NCI-H187 treated with DMSO at 0.1 percent for 48 hours (cell line): Measurements from ENCODE around the gene MUCL1.
"Not testable (repeated sequence)": the region's sequence is repeated elsewhere in the genome, so short reads cannot be mapped to it uniquely, and the experiment has no call there.

Experiments used
- DNase-seq: peaks from one replicate; lab custom pipeline; 2025; lab: John Stamatoyannopoulos, UW

The MUCL1 gene, protein sequence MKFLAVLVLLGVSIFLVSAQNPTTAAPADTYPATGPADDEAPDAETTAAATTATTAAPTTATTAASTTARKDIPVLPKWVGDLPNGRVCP

DNA sequence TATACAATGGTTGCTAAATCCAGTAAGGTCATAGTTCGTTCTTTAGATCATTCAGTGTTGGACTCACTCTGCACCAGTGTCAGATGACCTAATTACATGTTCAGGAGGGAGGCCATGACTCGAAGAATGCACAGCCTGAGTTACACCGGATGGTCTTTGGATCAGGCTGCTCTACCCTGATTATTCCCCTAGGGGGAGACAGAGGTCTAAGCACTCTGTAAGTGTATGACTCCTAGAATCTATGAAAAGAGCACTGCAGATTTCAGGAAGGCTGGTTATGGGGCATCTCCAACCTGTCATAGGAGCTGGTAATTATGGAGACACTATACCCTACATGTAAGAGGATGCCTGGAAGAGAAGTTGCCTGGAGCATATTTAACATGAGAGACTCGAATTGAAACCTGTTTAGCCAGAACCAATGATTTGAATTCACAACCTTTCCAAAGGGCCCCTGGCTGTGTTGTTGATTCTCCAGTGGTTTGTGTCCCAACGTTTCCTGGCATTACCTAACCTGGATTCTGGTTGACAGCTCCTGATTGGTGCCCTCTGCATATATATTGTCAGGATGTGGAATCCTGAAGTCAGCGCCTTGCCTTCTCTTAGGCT, at the start of gene MUCL1:
Gene MUCL1, plus strand, starts transcription at position 584 of the 606 bp plus-strand sequence. CDS start 67 bp downstream, outside the sequence.
- DNase-seq: peak; percentile 60

DNA sequence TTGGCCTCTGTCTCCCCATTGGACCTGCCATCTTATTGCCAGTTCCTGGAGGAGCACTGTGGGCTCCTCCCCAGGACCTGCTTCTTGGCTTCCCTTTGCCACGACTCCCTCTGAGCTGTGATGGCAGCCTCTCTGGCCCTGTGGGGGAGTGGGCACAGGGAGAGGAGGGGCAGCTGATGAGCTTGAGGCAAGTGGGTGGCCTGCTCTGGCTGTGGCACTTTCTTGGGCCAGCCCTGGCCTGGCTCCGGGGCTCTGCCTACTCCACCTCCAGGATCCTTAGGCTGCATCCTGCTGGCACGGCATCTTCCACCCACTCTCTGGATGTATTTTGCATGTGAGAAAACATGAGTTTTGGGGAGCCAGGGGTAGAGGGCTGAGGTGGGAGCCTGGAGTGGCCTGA, 32.6 kb upstream of the MUCL1 start:
- DNase-seq: no peak

DNA sequence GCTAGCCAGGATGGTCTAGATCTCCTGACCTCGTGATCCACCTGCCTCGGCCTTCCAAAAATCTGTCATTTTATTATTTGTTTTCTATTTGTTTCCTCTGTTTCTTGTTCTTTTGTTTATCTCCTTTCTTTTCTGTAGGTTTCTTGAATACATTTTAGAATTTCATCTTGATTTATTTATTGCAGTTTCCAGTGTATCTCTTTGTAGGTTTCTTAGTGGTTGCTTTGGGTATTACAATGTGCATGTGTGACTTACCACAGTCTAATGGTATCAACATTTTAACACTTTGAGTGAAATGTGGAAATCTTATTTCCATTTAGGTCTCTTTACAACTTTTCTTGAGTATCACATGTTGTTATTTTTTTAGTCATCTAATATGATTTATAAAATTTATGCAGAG, 29.9 kb upstream of the MUCL1 start:
- no peak for DNase-seq

DNA sequence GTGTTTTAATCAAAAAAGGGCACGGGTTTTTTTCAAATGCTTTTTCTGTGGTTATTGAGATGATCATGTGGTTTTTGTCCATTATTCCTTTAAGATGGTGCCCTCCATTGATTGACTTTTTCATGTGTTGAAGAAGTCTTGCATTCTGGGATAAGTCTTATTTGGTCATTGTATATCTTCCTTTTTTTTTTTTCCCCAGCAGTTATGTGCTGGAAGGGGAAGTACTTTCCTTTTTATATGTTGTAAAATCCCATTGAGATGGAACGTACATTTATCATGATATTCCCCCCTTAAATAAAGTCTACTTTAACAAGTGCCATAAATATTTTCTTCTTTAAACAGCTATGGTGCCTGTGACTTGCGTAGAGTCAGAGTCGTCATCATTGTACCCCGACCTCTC, 24.8 kb upstream of the MUCL1 start:
- DNase-seq: no peak

DNA sequence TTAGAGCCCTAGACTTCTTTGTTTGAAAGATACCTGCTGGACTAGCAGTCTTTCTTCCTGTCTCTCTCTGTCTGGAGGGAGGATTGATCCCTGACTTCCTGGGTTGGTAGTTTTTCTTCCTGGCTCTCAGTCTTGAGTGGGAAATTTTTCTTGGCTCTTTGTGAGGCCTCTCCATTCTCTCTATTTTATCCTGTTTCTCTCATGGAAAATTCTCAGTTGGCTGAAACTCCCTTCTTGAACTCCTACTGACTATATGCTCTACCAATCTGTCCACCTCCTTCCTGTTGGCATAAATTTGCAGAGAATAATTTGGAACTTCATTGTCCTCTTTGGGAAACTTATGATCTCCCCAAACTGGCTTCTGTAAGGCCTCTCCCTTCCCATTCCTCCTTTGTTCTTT, 24.1 kb upstream of the MUCL1 start:
- no peak for DNase-seq

DNA sequence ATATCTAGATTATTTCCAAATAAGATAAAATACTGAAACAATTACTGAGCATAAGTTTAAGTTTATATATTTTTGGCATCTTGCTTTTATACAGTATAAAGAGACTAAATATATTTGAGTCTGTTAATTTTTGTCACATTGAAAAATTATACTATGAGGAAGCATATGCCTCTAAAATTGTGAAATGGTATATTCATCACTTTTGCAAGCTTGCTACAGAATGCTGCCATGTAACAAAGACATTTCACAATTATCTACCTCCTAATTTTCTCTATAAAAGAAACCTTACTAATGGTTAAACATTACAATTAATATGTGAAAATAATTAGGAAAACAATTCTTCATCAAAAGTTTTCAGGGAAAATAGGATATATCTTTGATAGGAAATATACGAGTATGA, 22.7 kb upstream of the MUCL1 start:
- no peak for DNase-seq

DNA sequence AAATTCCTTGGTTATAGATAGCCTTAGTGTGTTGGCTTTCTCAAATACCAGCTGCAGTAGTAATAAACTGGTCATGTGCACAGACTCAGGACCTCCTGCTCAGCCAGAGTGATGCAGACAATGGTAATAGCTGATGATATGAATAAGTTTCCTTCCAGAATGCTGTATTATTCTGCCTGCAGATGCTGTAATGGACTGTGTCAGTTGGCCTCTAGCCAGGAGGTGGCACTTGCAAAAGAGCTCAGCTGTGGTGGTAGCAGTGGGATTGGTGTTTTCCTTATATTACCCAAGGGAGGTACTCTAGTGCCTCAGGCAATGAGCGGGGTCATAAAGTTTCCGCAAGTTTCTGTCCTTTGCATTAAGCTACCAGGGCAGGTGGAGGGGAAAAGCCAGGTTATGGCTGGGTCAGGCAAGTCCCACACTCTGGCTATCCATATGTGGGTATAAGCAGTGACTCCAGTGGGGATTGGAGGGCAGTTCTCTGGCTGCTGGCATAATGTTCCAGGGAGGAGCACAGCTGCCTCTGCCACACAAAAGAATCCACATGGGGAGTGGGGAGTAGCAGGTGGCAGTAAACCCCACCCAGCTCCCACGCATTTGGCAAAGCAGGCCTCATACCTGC, 14.0 kb upstream of the MUCL1 start:
- peak; percentile 20 for DNase-seq

DNA sequence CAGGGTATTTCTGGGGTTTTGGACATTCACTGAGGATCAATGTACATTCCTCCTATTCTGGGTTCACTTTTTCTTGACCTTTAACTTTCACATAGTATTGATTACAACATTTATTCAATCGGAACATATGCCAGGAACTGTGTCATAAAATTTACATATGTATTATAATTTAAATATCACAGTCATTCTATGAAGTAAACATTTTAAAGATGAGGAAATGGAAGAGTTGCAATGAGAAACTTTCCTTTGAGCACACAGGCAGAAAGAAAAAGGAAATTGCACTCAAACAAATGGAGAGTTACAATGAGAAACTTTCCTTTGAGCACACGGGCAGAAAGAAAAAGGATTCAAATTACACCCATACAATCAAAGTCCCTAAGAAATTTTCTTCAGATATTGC, 3.1 kb downstream of the MUCL1 start:
- no peak for DNase-seq

DNA sequence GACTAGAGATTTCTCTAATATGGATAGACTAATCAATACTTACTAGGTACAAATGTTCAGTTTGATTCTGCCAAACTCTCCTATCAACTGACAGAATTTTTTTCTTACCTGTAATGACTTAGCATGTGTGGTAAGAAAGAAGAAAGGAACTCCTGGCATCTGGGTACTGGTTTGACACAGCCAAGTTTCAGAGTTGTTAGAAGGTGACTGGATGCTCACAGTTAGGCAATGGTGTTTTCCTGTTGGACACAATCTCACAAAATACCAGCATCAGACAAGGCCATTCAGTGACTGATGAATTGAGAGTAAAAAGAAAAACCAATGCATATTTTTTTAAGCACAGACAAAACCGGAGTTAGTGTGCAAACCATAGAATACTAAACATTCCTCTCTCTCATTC, 4.2 kb downstream of the MUCL1 start:
- DNase-seq: no peak

DNA sequence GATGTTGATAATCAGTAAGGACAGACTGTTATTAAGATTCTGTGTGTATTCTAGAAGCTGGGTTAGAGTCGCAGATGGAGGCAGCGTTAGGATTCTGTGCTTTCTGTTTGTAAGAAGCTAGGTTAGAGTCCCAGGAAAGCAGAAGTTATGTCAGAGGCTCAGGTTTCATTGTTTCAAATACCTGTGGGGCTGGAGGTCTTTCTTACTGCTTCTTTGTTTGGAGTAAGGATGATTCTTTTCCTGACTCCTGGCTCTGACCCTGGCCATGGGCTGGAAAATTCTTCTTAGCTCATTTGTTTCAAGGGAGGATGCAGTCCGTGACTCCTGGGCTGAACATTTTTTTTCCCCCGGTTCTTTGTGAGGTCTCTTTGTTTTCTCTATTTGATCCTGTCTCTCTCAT, 5.2 kb downstream of the MUCL1 start:
- no peak for DNase-seq

DNA sequence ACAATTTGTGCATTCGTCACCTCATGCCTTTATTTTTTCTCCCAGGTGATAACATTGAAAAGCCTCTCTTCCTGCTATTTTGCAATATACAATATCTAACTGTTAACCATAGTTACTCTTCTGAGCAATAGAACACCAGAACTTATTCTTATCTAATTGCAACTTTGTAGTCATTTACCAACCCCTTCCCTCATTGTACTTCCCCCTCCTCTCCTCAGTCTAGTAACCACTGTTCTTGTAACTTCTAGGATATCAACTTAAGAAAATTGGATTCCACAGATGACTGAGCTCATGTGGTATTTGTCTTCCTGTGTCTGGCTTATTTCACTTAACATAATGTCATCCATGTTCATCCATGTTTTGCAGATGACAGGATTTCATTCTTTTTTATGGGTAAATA, 7.6 kb downstream of the MUCL1 start:
- DNase-seq: no peak

DNA sequence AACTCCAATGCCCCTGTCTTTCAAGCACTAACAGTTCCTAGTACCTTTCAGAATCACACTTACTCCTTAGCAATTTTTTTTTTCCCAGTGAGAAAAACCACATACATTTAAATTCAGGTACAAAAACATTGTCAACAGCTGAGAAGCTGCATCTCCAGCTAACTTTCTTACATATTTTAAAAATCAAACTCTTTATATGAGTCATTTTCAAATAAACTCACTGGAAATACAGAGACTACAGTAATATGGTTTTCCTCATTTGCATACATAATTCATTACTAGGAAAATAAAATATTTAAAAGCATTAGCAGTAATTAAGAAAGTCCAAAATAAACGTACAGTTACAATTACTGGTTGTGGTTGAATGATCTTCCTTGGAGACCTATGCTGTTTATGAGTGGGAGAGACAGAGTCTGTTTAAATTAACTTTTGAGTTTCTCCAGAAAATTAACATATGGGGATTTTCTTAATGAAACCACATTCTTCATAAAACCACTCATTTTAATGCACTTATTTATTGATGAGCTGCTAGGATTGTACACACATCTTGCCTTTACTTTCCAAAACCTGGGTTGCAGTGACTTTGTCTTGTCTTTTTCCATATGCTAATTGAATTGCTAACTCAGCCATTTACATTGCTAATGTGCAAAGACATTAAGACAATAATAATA, 9.8 kb downstream of the MUCL1 start:
- no peak for DNase-seq

DNA sequence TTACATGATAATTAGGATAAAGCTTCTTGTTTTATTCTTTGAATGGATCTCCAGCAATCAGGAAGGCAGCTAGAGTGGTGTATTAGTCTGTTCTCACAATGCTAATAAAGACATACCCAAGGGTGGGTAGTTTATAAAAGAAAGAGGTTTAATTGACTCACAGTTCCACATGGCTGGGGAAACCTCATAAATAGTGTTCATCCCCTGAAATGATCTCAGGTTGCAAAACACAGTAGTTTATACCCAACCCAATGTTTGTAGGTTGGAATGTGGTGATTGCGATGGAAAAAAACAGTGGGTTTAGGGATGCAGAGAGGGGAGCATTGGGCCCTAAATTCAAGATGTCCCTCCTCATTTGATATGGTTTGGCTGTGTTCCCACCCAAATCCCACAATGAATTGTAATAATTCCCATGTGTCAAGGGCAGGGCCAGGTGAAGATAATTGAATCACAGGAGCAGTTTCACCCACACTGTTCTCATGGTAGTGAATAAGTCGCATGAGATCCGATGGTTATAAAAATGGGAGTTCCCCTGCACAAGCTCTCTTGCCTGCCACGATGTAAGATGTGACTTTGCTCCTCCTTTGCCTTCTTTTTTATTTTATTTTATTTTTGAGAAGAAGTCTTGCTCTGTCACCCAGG, 11.5 kb downstream of the MUCL1 start:
- DNase-seq: no peak

DNA sequence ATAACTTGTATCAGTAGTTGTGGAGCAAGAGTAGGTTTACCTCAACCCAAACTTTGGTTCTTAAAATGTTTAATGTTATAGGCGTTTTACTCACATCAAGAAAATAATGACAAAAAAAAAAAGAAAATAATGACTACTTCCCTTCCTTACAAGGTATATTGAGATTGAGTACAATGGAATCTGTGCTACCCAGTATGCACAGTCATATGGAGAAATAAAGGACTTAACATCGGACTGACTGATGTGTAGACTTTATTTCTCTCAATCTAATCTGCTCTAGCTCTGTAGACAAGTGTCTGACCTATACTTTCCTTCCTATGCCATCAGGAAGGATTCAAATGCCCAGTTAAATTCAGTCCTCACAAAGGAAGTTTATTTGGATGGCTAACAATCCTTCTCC, 14.4 kb downstream of the MUCL1 start:
- DNase-seq: no peak

DNA sequence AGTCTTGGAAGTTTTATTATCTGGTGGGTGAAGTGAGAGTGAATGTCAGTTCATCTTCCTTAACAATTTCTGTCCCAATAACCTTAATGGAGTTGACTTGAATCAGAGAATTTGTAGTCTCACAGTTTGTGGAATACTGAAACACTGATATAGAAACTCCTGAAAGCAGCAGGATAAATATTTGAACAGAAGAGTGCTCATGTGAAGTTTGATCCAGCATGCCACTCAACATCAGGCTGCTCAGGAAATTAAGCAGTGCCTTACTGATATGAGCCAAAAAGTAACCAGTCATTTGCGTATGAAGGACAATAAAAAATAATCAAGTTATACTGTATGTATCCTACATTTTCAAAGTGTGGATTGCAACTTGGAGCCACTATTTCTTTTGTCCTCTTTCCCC, 15.7 kb downstream of the MUCL1 start:
- DNase-seq: no peak

DNA sequence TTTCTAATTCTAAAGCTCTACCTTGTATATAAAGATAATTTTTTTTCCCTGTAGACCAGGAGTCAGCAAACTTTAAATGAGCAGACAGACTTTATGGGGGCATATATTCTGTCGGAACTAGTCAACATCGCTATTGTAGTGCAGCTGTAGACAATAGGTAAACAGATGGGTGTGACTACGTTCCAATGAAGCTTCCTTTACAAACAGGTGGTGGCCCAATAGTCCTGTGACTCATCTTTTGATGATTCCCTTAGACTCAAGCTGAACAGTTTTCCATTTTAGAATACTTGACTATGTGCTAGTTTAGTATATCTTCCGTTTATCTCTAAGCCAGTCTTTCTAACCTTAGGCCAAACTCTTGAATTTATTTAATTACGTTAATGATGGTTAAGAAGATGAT, 16.3 kb downstream of the MUCL1 start:
- no peak for DNase-seq

DNA sequence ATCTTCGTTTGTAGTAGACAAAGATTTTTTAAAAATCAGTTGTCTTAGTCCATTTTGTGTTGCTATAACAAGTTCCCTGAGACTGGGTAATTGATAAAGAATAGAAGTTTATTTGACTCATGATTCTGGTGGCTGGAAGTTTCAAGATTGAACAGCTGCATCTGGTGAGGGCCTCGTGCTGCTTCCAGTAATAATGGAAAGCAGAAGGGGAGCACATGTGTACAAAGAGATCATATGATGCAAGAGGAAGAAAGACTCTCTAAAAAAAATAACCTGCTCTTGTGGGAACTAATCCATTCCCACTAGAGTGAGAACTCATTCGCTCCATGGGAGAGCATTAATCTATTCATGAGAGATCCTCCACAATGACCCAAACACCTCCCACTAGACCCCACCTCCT, 24.8 kb downstream of the MUCL1 start:
- no peak for DNase-seq

DNA sequence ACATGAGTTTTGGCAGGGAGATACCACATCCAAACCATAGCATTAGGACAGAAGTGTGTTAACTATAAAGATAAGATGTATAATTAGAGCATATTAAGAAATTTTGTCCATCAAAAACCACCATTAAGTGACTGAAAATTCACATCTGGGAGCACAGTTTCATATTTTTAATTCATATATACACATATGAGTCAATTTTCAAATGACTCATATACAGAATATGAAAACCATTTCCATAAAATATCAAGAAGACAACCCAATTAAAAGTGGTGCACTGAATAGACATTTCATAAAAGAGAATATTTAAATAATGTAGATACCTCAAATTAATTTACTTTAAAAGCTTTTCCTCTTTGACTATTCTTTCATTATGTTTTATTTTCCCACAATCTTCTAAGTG, 25.3 kb downstream of the MUCL1 start:
- DNase-seq: no peak

DNA sequence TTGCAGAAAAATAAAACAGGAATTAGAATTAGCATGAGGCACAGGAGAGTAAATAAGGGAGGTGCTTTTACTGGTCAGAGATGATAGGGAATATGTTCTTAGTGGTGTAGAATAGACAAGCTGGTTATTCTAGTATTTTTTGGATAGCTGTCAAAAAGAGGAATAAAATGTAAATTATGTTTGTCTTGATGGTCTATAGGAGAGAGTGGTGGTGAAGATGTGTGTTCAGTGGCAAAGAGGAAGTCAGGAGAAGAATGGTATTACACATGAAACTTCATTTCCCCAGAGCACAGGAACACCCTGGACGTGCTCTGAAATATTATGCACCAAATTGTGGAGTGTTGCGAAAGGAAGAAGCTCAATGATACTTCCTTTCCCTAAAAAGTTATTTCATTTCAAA, 27.8 kb downstream of the MUCL1 start:
- DNase-seq: no peak

DNA sequence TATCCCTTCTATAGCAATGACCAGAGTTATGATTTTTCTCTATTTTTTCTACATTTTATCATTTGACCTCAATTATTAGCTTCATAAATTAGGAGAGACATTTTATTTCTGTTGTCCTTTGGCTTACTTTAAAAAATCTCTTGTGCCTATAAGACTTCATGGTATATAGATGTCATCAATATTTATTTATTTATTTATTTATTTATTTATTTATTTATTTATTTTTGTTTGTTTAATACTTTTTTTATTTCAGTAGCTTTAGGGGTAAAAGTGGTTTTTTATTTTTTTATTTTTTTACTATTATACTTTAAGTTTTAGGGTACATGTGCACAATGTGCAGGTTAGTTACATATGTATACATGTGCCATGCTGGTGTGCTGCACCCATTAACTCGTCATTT, 28.3 kb downstream of the MUCL1 start:
- DNase-seq: not testable (repeated sequence)

DNA sequence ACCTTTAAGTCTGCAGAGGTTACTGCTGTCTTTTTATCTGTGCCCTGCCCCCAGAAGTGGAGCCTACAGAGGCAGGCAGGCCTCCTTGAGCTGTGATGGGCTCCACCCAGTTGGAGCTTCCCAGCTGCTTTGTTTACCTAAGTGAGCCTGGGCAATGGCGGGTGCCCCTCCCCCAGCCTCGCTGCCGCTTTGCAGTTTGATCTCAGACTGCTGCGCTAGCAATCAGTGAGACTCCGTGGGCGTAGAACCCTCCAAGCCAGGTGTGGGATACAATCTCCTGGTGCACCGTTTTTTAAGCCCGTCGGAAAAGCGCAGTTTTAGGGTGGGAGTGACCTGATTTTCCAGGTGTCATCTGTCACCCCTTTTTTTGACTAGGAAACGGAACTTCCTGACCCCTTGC, 34.1 kb downstream of the MUCL1 start:
- not testable (repeated sequence) for DNase-seq

DNA sequence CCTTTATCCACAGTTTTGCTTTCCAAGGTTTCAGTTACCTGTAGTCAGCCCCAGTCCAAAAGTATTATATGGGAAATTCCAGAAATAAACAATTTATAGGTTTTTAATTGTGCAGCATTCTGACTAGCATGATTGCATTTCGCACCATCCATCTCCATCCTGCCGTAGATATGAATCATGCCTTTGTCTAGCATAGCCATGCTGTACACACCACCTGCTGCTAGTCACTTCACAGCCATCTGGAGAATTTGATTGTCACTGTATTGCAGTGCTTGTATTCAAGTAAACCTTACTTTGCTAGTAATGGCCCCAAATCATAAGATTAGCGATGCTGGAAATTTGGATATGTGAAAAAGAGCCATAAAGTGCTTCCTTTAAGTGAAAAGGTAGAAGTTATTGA, 36.0 kb downstream of the MUCL1 start:
- peak; percentile 50 for DNase-seq
